ENCODE data around the gene SPTLC2.

- TF ChIP-seq CTCF (conservative IDR thresholded peaks at IDR 0.05 in 1 of 2, IDR thresholded peaks at IDR 0.05 in 1 of 2; ENCODE audit: low read depth in 1 of 2, low read length in 2 of 2) (no peak), EZH2 (IDR thresholded peaks at IDR 0.05; ENCODE audit: low read length, missing control alignments) (no peak)
These were observed 107.1 kb downstream of the SPTLC2 start for GRCh38 chr14:77509366-77509765.

Measured in fibroblast of lung (primary cell).